Prostate gland (tissue), 2 donors: ENCODE results near the gene TESK2.
A peak's percentile ranks its signal among the peaks of the same experiment; 100 is the strongest.
"Not testable (repeated sequence)": the region's sequence is repeated elsewhere in the genome, so short reads cannot be mapped to it uniquely, and the experiment has no call there.

Source experiments
- POLR2A ChIP-seq: fragments of 450-650 bp; IDR thresholded peaks from one replicate; pipeline ENCODE4 v1.6.1; 2016; ENCODE audit warnings: antibody characterized with exemption, mild to moderate bottlenecking
- TF ChIP-seq, protein P1 (sequence below), 4 experiments: fragments of 200-600 bp in 2 of 4; fragments of 450-650 bp in 2 of 4; sonication (generic) in 2 of 4; IDR thresholded peaks; 1 replicate in 3 of 4; 2 replicates in 1 of 4; pipeline ENCODE4 v1.5.1; 2016 to 2019; ENCODE audit warnings: antibody characterized with exemption in 4 of 4, mild to moderate bottlenecking in 2 of 4, moderate library complexity in 2 of 4

GRCh38 chr1:45360981-45361380 lies 130.0 kb downstream of the TESK2 start:
- TF ChIP-seq, protein P1, sequence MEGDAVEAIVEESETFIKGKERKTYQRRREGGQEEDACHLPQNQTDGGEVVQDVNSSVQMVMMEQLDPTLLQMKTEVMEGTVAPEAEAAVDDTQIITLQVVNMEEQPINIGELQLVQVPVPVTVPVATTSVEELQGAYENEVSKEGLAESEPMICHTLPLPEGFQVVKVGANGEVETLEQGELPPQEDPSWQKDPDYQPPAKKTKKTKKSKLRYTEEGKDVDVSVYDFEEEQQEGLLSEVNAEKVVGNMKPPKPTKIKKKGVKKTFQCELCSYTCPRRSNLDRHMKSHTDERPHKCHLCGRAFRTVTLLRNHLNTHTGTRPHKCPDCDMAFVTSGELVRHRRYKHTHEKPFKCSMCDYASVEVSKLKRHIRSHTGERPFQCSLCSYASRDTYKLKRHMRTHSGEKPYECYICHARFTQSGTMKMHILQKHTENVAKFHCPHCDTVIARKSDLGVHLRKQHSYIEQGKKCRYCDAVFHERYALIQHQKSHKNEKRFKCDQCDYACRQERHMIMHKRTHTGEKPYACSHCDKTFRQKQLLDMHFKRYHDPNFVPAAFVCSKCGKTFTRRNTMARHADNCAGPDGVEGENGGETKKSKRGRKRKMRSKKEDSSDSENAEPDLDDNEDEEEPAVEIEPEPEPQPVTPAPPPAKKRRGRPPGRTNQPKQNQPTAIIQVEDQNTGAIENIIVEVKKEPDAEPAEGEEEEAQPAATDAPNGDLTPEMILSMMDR (IDR thresholded peaks at IDR 0.05) = peak in 2 of 4 experiments; percentile 21 to 31
- not testable (repeated sequence) for TF ChIP-seq POLR2A
